Colonic mucosa (tissue), 4 donors: Measurements from ENCODE around the gene VPS13C. TPM values are rescaled to one million over a fixed set of nuclear protein-coding genes. Genes with fewer than 3 reads are reported as not detected.

Experiments used
- DNase-seq: peaks from one replicate; pipeline ENCODE4 v3.0.0-alpha.2; 2020
- H3K27ac ChIP-seq: fragments of 200-600 bp; one replicate; pipeline ENCODE4 v1.8.0; 2021
- H3K27me3 ChIP-seq: fragments of 200-600 bp; one replicate; pipeline ENCODE4 v1.8.0; 2021
- H3K36me3 ChIP-seq: fragments of 200-600 bp; one replicate; pipeline ENCODE4 v1.8.0; 2021
- H3K4me1 ChIP-seq: fragments of 200-600 bp; one replicate; pipeline ENCODE4 v1.8.0; 2021; ENCODE audit warnings: mild to moderate bottlenecking
- H3K4me3 ChIP-seq: fragments of 200-600 bp; one replicate; pipeline ENCODE4 v1.8.0; 2021
- H3K9ac ChIP-seq, 2 donors: one replicate each; pipeline ENCODE4 v1.7.0; 2013; ENCODE audit warnings: control low read depth in 2 of 2, low read depth in 2 of 2, low read length in 2 of 2
- H3K9me3 ChIP-seq: fragments of 200-600 bp; one replicate; pipeline ENCODE4 v1.8.0; 2021
- CTCF ChIP-seq: fragments of 200-600 bp; IDR thresholded peaks from one replicate; pipeline ENCODE4 v1.8.0; 2022; ENCODE audit warnings: antibody characterized with exemption, mild to moderate bottlenecking
- intact Hi-C: fragments of 100-400 bp; cut with DNase I; formaldehyde crosslinking; loops from one replicate; pipeline ENCODE4 v1.14.1; 2022
- total RNA-seq, 2 donors: library from RNA; stranded (reverse); fragmentation: NEBNext Ultra II Directional in 1 of 2; extraction: Animal tissue kit (Norgen Biotek cat#: 25700) in 1 of 2; gene quantifications; one replicate each; pipeline ENCODE4 v1.2.1, GENCODE V29; 2021
- donor health status: healthy.
- donor health status: DM: no; HTN: no; CAD: no.
- donor health status: DM: no; HTN: no; CAD: no.

VPS13C gene
- total RNA-seq, 2 donors from 2014 or later = 33.9 to 56.5 TPM

- Histone ChIP-seq H3K9ac (no peak overlapping the region), H3K27ac (no peak overlapping the region), H3K4me1 (no peaks in the 10 kb centered on the region), H3K36me3 (no peaks in the 10 kb centered on the region), H3K4me3 (no peak overlapping the region), H3K27me3 (no peaks in the 10 kb centered on the region), H3K9me3 (no peaks in the 10 kb centered on the region)
- intact Hi-C loops = loop anchor here (5.0 to 10.0 kb wide), 2 partner anchors 139 to 667 kb away; no protein-coding TSS in a partner anchor
- DNase-seq = peak; percentile 81
- peak; percentile 98 for TF ChIP-seq CTCF
Measured at GRCh38 chr15:61834076-61834697, 226.1 kb downstream of the VPS13C start.

- Histone ChIP-seq H3K9ac (no peak overlapping the region), H3K36me3 (no peaks in the 10 kb centered on the region), H3K27me3 (no peaks in the 10 kb centered on the region), H3K4me3 (no peak overlapping the region), H3K27ac (no peak overlapping the region), H3K4me1 (no peaks in the 10 kb centered on the region), H3K9me3 (no peaks in the 10 kb centered on the region)
- TF ChIP-seq CTCF = no peak
- no peak for DNase-seq
- intact Hi-C loops = loop anchor here (5.0 to 10.0 kb wide), 2 partner anchors 137 to 665 kb away; no protein-coding TSS in a partner anchor
Measured at GRCh38 chr15:61832223-61832622, 228.0 kb downstream of the VPS13C start.

GRCh38 chr15:61831505-61831921 is 228.7 kb downstream of the VPS13C start:
- no peak overlapping the region for H3K4me3 ChIP-seq
- no peak overlapping the region for H3K9ac ChIP-seq
- H3K36me3 ChIP-seq = no peaks in the 10 kb centered on the region
- H3K27ac ChIP-seq = no peak overlapping the region
- H3K9me3 ChIP-seq = no peaks in the 10 kb centered on the region
- no peaks in the 10 kb centered on the region for H3K27me3 ChIP-seq
- intact Hi-C loops = loop anchor here (5.0 to 10.0 kb wide), 2 partner anchors 137 to 664 kb away; no protein-coding TSS in a partner anchor
- DNase-seq = no peak
- TF ChIP-seq CTCF = no peak
- H3K4me1 ChIP-seq = no peaks in the 10 kb centered on the region

- no peak overlapping the region for H3K4me3 ChIP-seq
- intact Hi-C loops = loop anchor here (5.0 to 10.0 kb wide), 2 partner anchors 136 to 663 kb away; no protein-coding TSS in a partner anchor
- TF ChIP-seq CTCF = no peak
Measured at GRCh38 chr15:61830536-61831330, 229.5 kb downstream of the VPS13C start.

GRCh38 chr15:61829514-61829889 is 230.7 kb downstream of the VPS13C start:
- no peaks in the 10 kb centered on the region for H3K9me3 ChIP-seq
- no peak overlapping the region for H3K9ac ChIP-seq
- DNase-seq = no peak
- no peak overlapping the region for H3K4me3 ChIP-seq
- no peaks in the 10 kb centered on the region for H3K4me1 ChIP-seq
- no peak overlapping the region for H3K27ac ChIP-seq
- no peak for TF ChIP-seq CTCF
- intact Hi-C loops = no loop called here
- no peaks in the 10 kb centered on the region for H3K36me3 ChIP-seq
- no peaks in the 10 kb centered on the region for H3K27me3 ChIP-seq

More at GRCh38 chr15:61830536-61831330, 229.5 kb downstream of the VPS13C start:
- no peak overlapping the region for H3K27ac ChIP-seq
- no peaks in the 10 kb centered on the region for H3K9me3 ChIP-seq
- H3K27me3 ChIP-seq = no peaks in the 10 kb centered on the region
- no peaks in the 10 kb centered on the region for H3K36me3 ChIP-seq
- no peak overlapping the region for H3K9ac ChIP-seq
- H3K4me1 ChIP-seq = no peaks in the 10 kb centered on the region
- no peak for DNase-seq
